ENCODE results near the gene MRPL28.
"Not testable (repeated sequence)": the region's sequence is repeated elsewhere in the genome, so short reads cannot be mapped to it uniquely, and the experiment has no call there.

The MRPL28 gene

GRCh38 chr16:337975-338575 is 32.3 kb downstream of the MRPL28 start:
- Histone ChIP-seq H3K27ac (ENCODE audit: low read depth, low read length) (no peak overlapping the region), H3K4me3 (ENCODE audit: low read depth in 1 of 2, low read length in 2 of 2) (no peak overlapping the region), H3K9me3 (ENCODE audit: control insufficient read depth in 1 of 2, low read length in 2 of 2) (no peaks in the 10 kb centered on the region), H3K27me3 (ENCODE audit: control insufficient read depth in 1 of 2, insufficient read depth in 2 of 2, low read length in 2 of 2) (no peaks in the 10 kb centered on the region), H3K36me3 (ENCODE audit: control insufficient read depth in 1 of 2, insufficient read depth in 2 of 2, low read length in 2 of 2) (peaks cover 0 to 9% of the 10 kb centered on the region in 2 donors), H3K4me1 (ENCODE audit: control insufficient read depth in 1 of 2, insufficient read depth in 2 of 2, low read length in 2 of 2) (peaks cover 14 to 20% of the 10 kb centered on the region in 2 donors), H3K9ac (ENCODE audit: low read depth in 1 of 2, low read length in 2 of 2) (no peak overlapping the region)

- Histone ChIP-seq H3K36me3 (ENCODE audit: control insufficient read depth in 1 of 2, insufficient read depth in 2 of 2, low read length in 2 of 2) (peaks cover 0 to 3% of the 10 kb centered on the region in 2 donors), H3K27ac (ENCODE audit: low read depth, low read length) (no peak overlapping the region), H3K4me1 (ENCODE audit: control insufficient read depth in 1 of 2, insufficient read depth in 2 of 2, low read length in 2 of 2) (peaks cover 14 to 20% of the 10 kb centered on the region in 2 donors), H3K4me3 (ENCODE audit: low read depth in 1 of 2, low read length in 2 of 2) (no peak overlapping the region), H3K9me3 (ENCODE audit: control insufficient read depth in 1 of 2, low read length in 2 of 2) (no peaks in the 10 kb centered on the region), H3K9ac (ENCODE audit: low read depth in 1 of 2, low read length in 2 of 2) (no peak overlapping the region), H3K27me3 (ENCODE audit: control insufficient read depth in 1 of 2, insufficient read depth in 2 of 2, low read length in 2 of 2) (no peaks in the 10 kb centered on the region)
Observed at GRCh38 chr16:337437-337836, 32.9 kb downstream of the MRPL28 start.

- no peaks in the 10 kb centered on the region for H3K9me3 ChIP-seq (ENCODE audit: control insufficient read depth in 1 of 2, low read length in 2 of 2)
- peaks cover 19 to 23% of the 10 kb centered on the region in 2 donors for H3K4me1 ChIP-seq (ENCODE audit: control insufficient read depth in 1 of 2, insufficient read depth in 2 of 2, low read length in 2 of 2)
- no peaks in the 10 kb centered on the region for H3K27me3 ChIP-seq (ENCODE audit: control insufficient read depth in 1 of 2, insufficient read depth in 2 of 2, low read length in 2 of 2)
- H3K36me3 ChIP-seq (ENCODE audit: control insufficient read depth in 1 of 2, insufficient read depth in 2 of 2, low read length in 2 of 2): no peaks in the 10 kb centered on the region
- no peak overlapping the region for H3K4me3 ChIP-seq (ENCODE audit: low read depth in 1 of 2, low read length in 2 of 2)
- H3K9ac ChIP-seq (ENCODE audit: low read depth in 1 of 2, low read length in 2 of 2): no peak overlapping the region
- no peak overlapping the region for H3K27ac ChIP-seq (ENCODE audit: low read depth, low read length)
Observed at GRCh38 chr16:336269-336668, 34.1 kb downstream of the MRPL28 start.

- H3K27me3 ChIP-seq (ENCODE audit: control insufficient read depth in 1 of 2, insufficient read depth in 2 of 2, low read length in 2 of 2); H3K9ac ChIP-seq (ENCODE audit: low read depth in 1 of 2, low read length in 2 of 2); H3K4me3 ChIP-seq (ENCODE audit: low read depth in 1 of 2, low read length in 2 of 2); H3K36me3 ChIP-seq (ENCODE audit: control insufficient read depth in 1 of 2, insufficient read depth in 2 of 2, low read length in 2 of 2); H3K27ac ChIP-seq (ENCODE audit: low read depth, low read length); H3K9me3 ChIP-seq (ENCODE audit: control insufficient read depth in 1 of 2, low read length in 2 of 2): not testable (repeated sequence)
- peaks cover 15 to 21% of the 10 kb centered on the region in 2 donors for H3K4me1 ChIP-seq (ENCODE audit: control insufficient read depth in 1 of 2, insufficient read depth in 2 of 2, low read length in 2 of 2)
Observed at GRCh38 chr16:334861-335632, 35.3 kb downstream of the MRPL28 start.

- not testable (repeated sequence) for H3K27ac ChIP-seq (ENCODE audit: low read depth, low read length); H3K9me3 ChIP-seq (ENCODE audit: control insufficient read depth in 1 of 2, low read length in 2 of 2); H3K36me3 ChIP-seq (ENCODE audit: control insufficient read depth in 1 of 2, insufficient read depth in 2 of 2, low read length in 2 of 2); H3K4me3 ChIP-seq (ENCODE audit: low read depth in 1 of 2, low read length in 2 of 2); H3K27me3 ChIP-seq (ENCODE audit: control insufficient read depth in 1 of 2, insufficient read depth in 2 of 2, low read length in 2 of 2); H3K9ac ChIP-seq (ENCODE audit: low read depth in 1 of 2, low read length in 2 of 2)
- peaks cover 9 to 14% of the 10 kb centered on the region in 2 donors for H3K4me1 ChIP-seq (ENCODE audit: control insufficient read depth in 1 of 2, insufficient read depth in 2 of 2, low read length in 2 of 2)
Observed at GRCh38 chr16:334164-334832, 36.0 kb downstream of the MRPL28 start.

- Histone ChIP-seq H3K36me3 (ENCODE audit: control insufficient read depth in 1 of 2, insufficient read depth in 2 of 2, low read length in 2 of 2) (no peaks in the 10 kb centered on the region), H3K9ac (ENCODE audit: low read depth in 1 of 2, low read length in 2 of 2) (no peak overlapping the region), H3K4me1 (ENCODE audit: control insufficient read depth in 1 of 2, insufficient read depth in 2 of 2, low read length in 2 of 2) (peaks cover 9 to 14% of the 10 kb centered on the region in 2 donors), H3K4me3 (ENCODE audit: low read depth in 1 of 2, low read length in 2 of 2) (no peak overlapping the region), H3K27ac (ENCODE audit: low read depth, low read length) (no peak overlapping the region), H3K9me3 (ENCODE audit: control insufficient read depth in 1 of 2, low read length in 2 of 2) (no peaks in the 10 kb centered on the region), H3K27me3 (ENCODE audit: control insufficient read depth in 1 of 2, insufficient read depth in 2 of 2, low read length in 2 of 2) (no peaks in the 10 kb centered on the region)
Observed at GRCh38 chr16:333406-334094, 36.8 kb downstream of the MRPL28 start.

GRCh38 chr16:331181-331814 is 39.0 kb downstream of the MRPL28 start:
- not testable (repeated sequence) for H3K27me3 ChIP-seq (ENCODE audit: control insufficient read depth in 1 of 2, insufficient read depth in 2 of 2, low read length in 2 of 2); H3K27ac ChIP-seq (ENCODE audit: low read depth, low read length); H3K4me3 ChIP-seq (ENCODE audit: low read depth in 1 of 2, low read length in 2 of 2); H3K36me3 ChIP-seq (ENCODE audit: control insufficient read depth in 1 of 2, insufficient read depth in 2 of 2, low read length in 2 of 2); H3K9ac ChIP-seq (ENCODE audit: low read depth in 1 of 2, low read length in 2 of 2); H3K9me3 ChIP-seq (ENCODE audit: control insufficient read depth in 1 of 2, low read length in 2 of 2)
- H3K4me1 ChIP-seq (ENCODE audit: control insufficient read depth in 1 of 2, insufficient read depth in 2 of 2, low read length in 2 of 2): peaks cover 21 to 27% of the 10 kb centered on the region in 2 donors

- Histone ChIP-seq H3K4me1 (ENCODE audit: control insufficient read depth in 1 of 2, insufficient read depth in 2 of 2, low read length in 2 of 2) (peaks cover 23 to 29% of the 10 kb centered on the region in 2 donors), H3K4me3 (ENCODE audit: low read depth in 1 of 2, low read length in 2 of 2) (no peak overlapping the region), H3K27me3 (ENCODE audit: control insufficient read depth in 1 of 2, insufficient read depth in 2 of 2, low read length in 2 of 2) (no peaks in the 10 kb centered on the region), H3K27ac (ENCODE audit: low read depth, low read length) (no peak overlapping the region), H3K9ac (ENCODE audit: low read depth in 1 of 2, low read length in 2 of 2) (no peak overlapping the region), H3K36me3 (ENCODE audit: control insufficient read depth in 1 of 2, insufficient read depth in 2 of 2, low read length in 2 of 2) (no peaks in the 10 kb centered on the region), H3K9me3 (ENCODE audit: control insufficient read depth in 1 of 2, low read length in 2 of 2) (no peaks in the 10 kb centered on the region)
Observed at GRCh38 chr16:330741-331140, 39.6 kb downstream of the MRPL28 start.

GRCh38 chr16:325375-326145 is 44.8 kb downstream of the MRPL28 start:
- Histone ChIP-seq H3K4me3 (ENCODE audit: low read depth in 1 of 2, low read length in 2 of 2) (peak overlapping the region; percentile 36 to 39), H3K27ac (ENCODE audit: low read depth, low read length) (no peak overlapping the region), H3K9ac (ENCODE audit: low read depth in 1 of 2, low read length in 2 of 2) (peak overlapping the region in 1 of 2 donors; percentile 13), H3K9me3 (ENCODE audit: control insufficient read depth in 1 of 2, low read length in 2 of 2) (no peaks in the 10 kb centered on the region), H3K27me3 (ENCODE audit: control insufficient read depth in 1 of 2, insufficient read depth in 2 of 2, low read length in 2 of 2) (no peaks in the 10 kb centered on the region), H3K36me3 (ENCODE audit: control insufficient read depth in 1 of 2, insufficient read depth in 2 of 2, low read length in 2 of 2) (no peaks in the 10 kb centered on the region), H3K4me1 (ENCODE audit: control insufficient read depth in 1 of 2, insufficient read depth in 2 of 2, low read length in 2 of 2) (peaks cover 24 to 29% of the 10 kb centered on the region in 2 donors)

Data from duodenal mucosa (tissue), 2 donors.